ENCODE measurements around the gene LHX5. TPM values are rescaled to one million over a fixed set of nuclear protein-coding genes. Genes with fewer than 3 reads are reported as not detected.

The LHX5 gene
- total RNA-seq, 1 donor from 2014 or later = 0.26 TPM

DNA sequence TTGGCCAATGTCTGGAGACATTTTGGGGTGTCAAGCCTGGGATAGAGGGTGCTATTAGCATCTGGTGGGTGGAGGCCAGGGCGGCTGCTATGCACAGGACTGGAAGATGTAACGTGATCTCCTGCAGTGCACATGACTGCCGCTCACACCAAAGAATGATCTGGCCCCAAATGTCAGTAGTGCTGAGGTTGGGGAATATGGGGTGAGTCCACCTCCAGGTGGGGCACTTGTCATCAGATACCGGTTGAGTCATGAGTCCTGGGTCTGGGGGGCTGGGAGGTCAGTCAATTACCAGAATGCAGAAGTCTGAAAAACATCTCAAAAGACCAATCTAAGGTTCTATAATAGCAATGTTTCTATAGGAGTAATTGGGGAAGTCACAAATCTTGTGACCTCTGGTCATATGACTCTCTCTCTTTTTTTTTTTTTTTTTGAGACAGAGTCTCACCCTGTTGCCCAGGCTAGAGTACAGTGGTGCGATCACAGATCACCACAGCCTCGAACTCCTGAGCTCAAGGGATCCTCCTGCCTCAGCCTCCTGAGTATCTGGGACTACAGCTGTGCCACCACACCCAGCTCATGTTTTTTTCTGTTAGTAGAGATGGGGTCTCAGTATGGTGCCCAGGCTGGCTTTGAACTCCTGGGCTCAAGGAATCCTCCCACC, 55.4 kb downstream of the LHX5 start:
- no peaks in the 10 kb centered on the region for H3K27me3 ChIP-seq (ENCODE audit: control insufficient read depth, insufficient read depth, low read length)
- H3K4me3 ChIP-seq (ENCODE audit: low read depth, low read length) = no peak overlapping the region
- no peak for TF ChIP-seq CTCF (IDR thresholded peaks at IDR 0.05; ENCODE audit: insufficient read depth, low read length, severe bottlenecking)
- FAIRE-seq (no peak), DNase-seq (ENCODE audit: low read depth) (peak; percentile 15)
- H3K36me3 ChIP-seq (ENCODE audit: control insufficient read depth, insufficient read depth, low read length) = no peaks in the 10 kb centered on the region

DNA sequence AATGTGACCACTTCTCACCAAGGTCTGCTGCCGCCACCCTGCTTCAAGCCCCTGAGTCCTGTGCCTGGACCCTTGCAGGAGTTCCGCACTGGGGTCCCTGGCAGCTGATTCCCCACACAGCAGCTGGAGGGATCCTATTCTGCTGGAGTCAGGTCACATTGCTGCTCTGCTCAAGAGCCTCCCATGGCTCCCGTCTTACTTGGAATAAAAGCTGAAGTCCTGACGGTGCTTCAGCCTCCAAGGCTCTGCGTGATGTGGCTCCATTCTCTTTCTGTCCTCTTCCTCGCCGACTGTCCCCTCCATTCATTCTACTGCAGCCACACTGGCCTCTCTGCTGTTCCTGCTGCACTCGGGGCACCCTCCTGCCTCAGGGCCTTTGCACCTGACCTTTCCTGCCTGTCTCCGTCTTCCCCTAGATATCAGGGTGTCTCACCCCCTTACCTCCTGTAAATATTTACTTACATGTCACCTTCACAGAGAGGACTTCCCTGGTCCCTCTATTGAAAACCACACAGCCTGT, 57.1 kb downstream of the LHX5 start:
- no peaks in the 10 kb centered on the region for H3K27me3 ChIP-seq (ENCODE audit: control insufficient read depth, insufficient read depth, low read length)
- DNase-seq (ENCODE audit: low read depth) = no peak
- H3K36me3 ChIP-seq (ENCODE audit: control insufficient read depth, insufficient read depth, low read length) = no peaks in the 10 kb centered on the region
- H3K4me3 ChIP-seq (ENCODE audit: low read depth, low read length) = no peak overlapping the region
- FAIRE-seq = no peak
- no peak for TF ChIP-seq CTCF (IDR thresholded peaks at IDR 0.05; ENCODE audit: insufficient read depth, low read length, severe bottlenecking)

- no peaks in the 10 kb centered on the region for H3K36me3 ChIP-seq (ENCODE audit: control insufficient read depth, insufficient read depth, low read length)
- FAIRE-seq (no peak), DNase-seq (ENCODE audit: low read depth) (no peak)
- H3K27me3 ChIP-seq (ENCODE audit: control insufficient read depth, insufficient read depth, low read length) = no peaks in the 10 kb centered on the region
- H3K4me3 ChIP-seq (ENCODE audit: low read depth, low read length) = no peak overlapping the region
- TF ChIP-seq CTCF (IDR thresholded peaks at IDR 0.05; ENCODE audit: insufficient read depth, low read length, severe bottlenecking) = no peak
These were observed 58.2 kb downstream of the LHX5 start for GRCh38 chr12:113413488-113413939.

Other genes starting within 250 kb of the LHX5 start
- gene SLC8B1, start 136.8 kb downstream of the LHX5 start, total RNA-seq = 9.0 and 12.9 TPM in 2 replicates
- gene PLBD2, start 113.3 kb downstream of the LHX5 start, total RNA-seq = 6.8 and 8.8 TPM in 2 replicates
- gene SDS, start 68.0 kb downstream of the LHX5 start, total RNA-seq = not detected in 2 replicates
- 4.7 and 21.5 TPM in 2 replicates for gene SDSL, start 49.5 kb downstream of the LHX5 start, total RNA-seq